Superior temporal gyrus (tissue), 1 donor: ENCODE measurements around the gene CYP24A1.
"Not testable (repeated sequence)": the region's sequence is repeated elsewhere in the genome, so short reads cannot be mapped to it uniquely, and the experiment has no call there.

Experiments
- DNase-seq: peaks from one replicate; pipeline ENCODE4 v3.0.0-alpha.2; 2016; ENCODE audit errors: extremely low spot score

CYP24A1 gene

DNA sequence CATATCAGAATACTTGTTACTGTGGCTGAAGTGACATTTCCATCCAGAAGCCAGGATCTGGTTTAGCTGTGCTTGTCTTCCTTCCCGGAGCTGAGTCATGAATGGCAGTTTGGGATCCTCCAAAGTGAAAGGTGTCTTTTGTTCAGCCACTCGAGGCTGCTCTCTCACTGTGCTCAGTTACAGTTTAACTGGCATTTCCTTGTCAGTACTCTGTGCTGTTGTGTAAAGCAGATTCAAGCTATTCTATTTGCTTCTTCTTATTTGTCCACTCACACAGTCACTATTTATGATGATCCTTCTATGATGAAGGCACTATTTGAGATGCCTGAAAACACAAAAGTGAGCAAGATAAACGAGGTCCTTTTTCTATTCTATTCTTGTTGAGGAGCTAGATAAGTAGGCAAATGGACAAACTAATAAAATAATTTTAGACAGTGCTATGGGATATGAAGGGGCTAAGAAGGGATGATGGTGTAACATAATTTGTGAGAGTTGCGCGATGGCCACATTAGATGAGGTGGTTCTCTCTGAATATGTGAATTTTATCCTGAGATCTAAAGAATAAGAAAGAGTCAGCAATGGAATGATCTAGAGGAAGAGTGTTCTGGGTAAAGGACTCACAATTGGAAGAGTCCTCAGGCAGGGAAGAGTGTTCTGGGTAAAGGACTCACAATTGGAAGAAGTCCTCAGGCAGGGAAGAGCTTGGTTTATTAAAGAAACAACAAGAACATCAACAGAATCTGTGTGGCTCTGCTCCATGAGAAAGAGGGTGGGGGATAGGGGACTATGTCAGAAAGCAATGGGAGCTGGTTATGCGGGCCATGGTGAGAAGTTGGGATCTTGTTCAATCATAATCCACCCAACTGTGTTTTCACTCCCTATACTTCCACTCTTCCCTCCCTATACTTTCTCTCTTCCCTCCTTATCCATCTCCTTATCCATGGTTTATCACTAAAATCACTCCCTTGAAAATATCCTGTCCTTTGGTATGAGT lies 40.1 kb downstream of the CYP24A1 start:
- DNase-seq, result peak; percentile 27

DNA sequence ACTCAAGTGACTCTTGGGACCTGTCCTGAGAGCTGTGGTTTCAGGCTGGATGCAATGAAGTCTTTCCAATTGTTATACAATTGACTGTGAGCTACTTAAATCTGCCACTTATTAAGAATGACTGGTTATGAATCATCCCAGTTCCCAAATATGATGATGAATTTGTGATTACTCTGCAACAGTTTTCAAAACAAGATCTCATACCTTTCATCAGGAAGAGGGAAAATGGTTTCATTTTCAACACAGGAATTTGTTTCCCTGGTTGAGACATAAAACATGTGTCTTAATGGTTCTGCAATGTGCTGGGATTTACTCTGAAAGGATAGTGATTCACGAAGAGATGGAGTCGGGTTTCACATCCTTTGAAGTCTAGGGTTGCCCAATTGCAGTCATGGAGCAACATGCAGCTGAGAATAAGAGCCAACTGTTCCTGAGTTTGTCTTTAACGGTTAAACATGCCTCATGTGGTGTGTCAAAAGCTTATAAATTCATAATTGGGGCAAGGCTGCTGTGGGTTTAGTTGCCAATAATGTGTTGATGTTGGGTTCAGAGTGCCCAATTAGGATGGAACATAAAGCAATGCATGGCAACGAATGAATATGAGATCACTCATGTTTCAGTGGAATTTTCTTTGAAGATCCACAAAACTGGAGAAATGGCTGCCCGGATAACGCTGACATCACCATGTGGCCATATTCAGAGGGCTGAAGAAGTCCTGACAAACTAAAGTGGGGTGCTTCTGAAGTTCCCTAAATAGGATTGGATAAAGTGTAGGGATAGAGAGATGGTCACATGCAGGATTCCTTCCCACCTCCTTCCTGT lies 41.0 kb downstream of the CYP24A1 start:
- DNase-seq, result no peak

DNA sequence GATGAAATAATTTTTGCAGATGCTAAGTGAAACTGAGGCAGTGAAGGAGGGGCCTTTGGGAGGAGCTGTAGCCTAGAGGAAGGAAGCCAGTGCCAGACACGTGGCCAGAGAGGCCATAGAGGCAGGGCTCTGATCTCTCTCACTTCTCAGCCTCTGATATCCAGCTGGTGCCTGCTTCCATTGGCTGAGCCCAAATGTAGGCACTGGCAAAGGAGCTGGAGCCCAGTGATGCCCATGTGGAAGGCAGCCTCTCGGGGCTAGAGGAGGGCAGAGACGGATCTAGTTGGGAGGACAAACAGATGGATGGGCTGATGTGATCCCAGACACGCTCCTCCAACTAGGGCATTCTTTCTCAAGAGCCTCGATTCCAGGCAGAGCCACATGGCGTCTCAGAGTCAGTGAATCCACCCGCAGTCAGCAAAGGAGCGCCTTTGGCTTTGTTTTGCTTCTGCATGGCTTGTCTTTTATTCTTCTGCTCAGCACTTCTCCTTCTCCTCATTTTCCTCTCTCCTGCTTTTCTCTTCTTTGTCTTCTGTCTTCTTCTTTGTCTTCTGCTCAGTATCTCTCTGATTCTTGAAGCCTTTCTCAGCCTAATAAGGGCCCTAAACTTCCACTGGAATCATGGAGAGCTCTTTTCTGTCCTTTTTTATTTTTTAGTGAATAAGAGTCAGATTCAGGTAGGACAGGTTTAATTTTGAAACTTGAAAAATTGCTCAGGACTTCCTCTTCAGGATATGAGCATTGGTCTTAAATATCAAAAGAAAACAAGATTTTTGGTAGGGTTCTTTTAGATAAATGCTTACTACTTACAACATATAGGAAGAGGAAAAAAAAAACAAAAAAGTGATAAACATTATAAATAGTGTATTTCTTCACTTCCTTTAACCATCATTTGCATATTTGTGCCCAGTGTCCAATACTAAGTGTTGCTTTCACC lies 41.8 kb downstream of the CYP24A1 start:
- DNase-seq, result no peak

DNA sequence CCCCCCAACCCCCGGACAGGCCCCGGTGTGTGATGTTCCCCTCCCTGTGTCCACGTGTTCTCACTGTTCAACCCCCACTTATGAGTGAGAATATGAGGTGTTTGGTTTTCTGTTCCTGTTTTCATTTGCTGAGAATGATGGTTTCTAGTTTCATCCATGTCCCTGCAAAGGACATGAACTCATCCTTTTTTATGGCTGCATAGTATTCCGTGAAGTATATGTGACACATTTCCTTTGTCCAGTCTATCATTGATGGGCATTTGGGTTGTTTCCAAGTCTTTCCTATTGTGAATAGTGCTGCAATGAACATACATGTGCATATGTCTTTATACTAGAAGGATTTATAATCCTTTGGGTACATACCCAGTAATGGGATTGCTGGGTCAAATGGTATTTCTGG lies 42.7 kb downstream of the CYP24A1 start:
- DNase-seq, result not testable (repeated sequence)

- DNase-seq, result no peak
Measured at GRCh38 chr20:54129350-54129749, 44.4 kb downstream of the CYP24A1 start.

- no peak for DNase-seq
Measured at GRCh38 chr20:54127855-54128574, 45.8 kb downstream of the CYP24A1 start.

- no peak for DNase-seq
Measured at GRCh38 chr20:54126806-54127655, 46.8 kb downstream of the CYP24A1 start.

- DNase-seq, result not testable (repeated sequence)
Measured at GRCh38 chr20:54126328-54126727, 47.5 kb downstream of the CYP24A1 start.

DNA sequence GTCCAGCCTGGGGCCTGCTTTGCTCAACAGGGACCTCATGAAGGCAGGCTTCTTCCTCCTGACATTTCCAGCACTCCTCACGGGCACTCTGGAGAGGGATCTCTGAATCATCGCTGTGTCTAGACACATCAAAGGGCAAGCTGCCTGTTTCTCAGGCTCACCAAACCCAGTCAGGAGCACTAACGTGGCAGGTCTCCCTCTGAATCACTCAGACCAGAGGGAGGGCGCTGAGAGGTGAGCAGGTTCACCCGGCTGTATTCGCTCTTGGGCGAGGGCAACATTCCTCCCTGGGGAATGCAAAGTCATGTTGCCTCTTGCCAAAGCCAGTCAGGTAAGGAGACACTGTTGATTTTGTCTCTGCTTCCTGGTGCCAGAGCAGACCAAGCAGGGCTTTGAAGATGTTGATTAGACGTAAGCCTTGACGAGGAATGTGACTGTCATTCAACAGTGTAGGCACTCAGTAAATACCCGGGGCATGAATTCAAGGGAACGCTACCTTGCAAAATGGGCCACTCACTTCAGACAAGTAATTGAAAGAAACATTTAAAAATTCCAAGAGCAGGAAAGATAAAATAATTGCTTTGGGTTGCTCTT lies 50.1 kb downstream of the CYP24A1 start:
- no peak for DNase-seq

DNA sequence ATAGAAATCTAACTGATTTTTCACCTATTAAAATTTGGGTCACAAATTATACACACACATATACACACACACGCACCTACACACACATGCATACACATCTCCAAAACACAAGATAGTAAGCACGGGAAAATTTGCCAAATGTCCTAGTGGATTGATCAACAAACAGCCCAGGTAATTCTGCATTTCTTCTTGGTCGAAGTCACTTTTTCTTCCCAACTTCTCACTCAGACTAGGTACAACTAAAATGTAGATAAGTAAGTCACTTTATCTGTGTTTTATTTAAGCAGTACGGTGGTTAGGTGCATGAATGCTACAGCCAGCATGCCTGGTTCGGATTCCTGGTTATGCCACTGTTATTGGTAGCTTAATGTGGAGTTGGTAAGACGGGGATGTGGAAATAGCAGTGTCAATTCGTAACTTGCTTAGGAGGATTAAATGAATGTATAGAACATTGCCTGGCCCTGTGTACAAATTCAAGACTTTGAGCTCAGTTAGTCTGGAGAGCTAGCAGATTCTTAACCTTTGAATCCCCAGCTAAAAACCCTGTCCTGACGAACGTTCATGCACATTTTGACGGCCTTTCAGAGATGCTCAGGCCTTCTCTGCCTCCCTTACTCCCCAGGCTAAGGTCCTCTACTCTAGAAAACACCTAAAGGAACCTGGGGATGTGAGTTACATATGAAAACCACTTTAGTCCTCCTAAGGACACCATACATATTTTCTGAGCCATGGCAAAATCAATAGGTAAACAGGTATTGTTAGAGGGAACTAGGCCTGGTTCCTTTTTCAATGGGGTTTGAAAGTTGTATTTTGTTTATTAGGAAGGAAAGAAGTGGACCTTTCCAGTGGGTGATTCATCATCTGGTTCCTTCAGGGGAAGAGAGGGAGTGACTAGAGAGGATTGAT lies 50.9 kb downstream of the CYP24A1 start:
- no peak for DNase-seq

DNA sequence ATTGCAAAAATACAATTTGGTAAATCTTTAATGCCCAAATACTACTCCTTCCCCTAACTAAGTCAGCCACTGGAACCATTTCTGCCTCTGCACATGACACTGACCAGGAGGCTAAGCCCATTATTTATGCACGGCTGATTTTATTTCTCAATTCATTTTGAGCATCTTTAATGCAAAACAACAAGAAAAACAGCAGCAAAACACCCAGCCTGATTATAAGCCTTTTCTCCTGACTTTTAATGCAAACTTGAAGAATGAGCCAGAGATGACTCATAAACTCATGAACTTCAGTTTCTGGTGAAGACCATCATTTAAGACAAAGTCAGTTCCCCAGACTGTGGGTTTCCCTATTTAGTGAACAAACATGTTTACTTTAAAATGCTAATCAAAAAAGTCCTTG lies 51.6 kb downstream of the CYP24A1 start:
- no peak for DNase-seq

DNA sequence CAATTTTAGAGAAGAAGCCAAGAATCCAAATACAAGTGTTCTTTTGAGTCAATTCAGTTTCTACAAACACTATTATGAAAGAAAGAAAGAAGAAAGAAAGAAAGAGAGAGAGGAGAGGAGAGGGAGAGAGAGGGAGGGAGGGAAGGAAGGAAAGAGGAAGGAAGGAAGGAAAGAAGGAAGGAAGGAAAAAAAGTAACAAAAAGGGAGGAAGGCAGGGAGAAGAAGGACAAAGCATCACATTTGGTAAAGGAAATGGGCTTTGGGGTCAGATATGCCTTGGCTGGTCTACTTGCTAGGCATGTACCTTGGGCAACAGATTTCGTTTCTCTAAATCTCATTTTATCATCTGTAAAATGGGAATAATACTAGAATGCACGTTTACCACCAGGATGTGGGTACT lies 54.0 kb downstream of the CYP24A1 start:
- DNase-seq, result no peak

DNA sequence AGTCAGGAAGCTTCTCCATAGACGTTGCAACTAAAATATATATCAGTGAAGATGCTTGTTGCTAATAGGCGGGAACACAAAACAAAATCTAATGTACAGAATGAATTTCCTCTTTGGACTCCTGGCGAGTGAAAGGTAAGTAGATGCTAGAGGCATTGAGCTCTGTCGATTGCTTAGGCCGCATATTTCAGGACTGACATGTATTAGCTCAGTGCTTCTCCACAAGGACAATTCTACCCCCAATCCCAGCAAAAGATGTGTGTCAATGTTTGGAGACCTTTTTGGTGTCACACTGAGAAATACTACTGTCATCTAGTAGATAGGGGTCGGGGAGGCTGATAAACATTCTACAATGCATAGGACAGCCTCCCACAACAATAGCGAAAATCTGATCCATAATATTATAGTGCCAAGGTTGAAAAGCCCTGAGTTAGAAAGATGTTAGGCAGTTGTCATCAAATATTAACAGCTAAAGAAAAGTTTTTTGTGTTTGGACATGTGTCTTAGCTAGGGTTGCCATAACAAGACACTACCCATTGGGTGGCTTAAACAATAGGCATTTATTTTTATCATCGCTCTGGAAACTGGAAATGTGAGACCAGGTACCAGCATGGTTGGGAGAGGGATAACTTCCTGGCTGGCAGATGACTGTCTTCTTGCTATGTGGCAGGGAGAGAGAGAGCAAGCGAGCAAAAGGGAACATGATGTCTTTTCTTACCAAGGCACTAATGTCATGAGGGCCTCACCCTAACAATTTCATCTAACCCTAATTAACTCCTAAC lies 55.4 kb downstream of the CYP24A1 start:
- DNase-seq, result no peak

- no peak for DNase-seq
Measured at GRCh38 chr20:54116550-54117235, 57.1 kb downstream of the CYP24A1 start.

- no peak for DNase-seq
Measured at GRCh38 chr20:54115172-54115854, 58.5 kb downstream of the CYP24A1 start.

GRCh38 chr20:54114109-54114508 lies 59.7 kb downstream of the CYP24A1 start:
- no peak for DNase-seq
